ENCODE data around the gene PIK3R6. TPM values are rescaled to one million over a fixed set of nuclear protein-coding genes. Genes with fewer than 3 reads are reported as not detected.
"Not testable (repeated sequence)": the region's sequence is repeated elsewhere in the genome, so short reads cannot be mapped to it uniquely, and the experiment has no call there.

The PIK3R6 gene
- total RNA-seq, 1 donor from 2014 or later, result 0.78 TPM

GRCh38 chr17:8859027-8859803, 8.3 kb downstream of the PIK3R6 start:
- intact Hi-C loops (cut with DNase I), result no loop called here
- DNase-seq (ENCODE audit: missing footprints), result no peak
- no peak for ATAC-seq

DNA sequence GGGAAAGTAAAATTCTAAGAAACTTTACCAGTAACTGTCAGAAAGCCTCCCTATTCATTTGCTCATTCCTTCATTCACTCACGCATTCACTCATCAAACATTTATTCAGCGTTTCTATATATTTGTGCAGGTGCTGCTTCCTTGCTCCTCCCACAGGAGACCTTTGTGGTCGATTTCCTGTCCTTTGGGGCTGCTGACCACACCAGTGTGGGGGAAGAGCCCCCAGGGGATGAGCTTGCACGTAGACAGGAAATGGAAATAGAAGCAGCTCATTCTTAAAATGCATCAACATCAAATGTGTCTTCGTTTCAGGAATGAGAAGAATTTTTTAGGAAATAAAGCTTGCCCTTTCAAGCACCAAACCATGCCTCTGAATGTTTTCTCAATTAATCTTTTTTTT, 9.6 kb downstream of the PIK3R6 start:
- ATAC-seq (no peak), DNase-seq (ENCODE audit: missing footprints) (no peak)
- intact Hi-C loops (cut with DNase I), result no loop called here

DNA sequence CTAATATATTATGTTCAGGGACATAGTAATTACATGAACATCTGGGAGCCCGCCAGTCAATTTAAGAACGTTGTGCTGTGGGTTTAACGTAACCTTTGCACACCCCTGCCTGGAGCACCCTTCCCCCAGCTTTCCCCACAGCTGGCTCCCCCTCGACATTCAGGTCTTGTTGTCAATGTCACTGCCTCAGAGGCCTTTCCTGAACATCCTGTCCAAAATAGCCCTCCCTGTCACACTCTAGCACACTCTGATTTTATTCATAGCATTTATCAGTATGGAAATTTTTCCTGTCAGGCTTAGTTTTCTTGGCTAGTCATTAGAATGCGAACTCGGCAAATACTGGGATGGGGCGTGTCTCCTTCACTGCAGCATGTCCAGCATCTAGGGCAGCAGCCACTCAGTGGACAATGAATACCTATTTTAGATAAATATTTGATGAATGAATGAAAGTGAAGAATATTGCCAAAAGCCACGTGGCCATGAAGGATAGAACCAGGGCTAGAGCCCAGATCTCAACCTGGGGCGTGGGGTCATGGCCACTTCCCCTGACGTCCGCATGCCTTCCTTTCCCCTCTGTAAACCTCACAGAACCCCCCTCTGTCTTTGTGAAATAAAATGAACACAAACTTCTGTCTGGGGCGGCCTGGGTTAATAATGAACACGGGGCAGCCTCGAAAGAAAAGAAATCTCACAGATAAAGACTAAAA, 10.5 kb downstream of the PIK3R6 start:
- intact Hi-C loops (cut with DNase I), result no loop called here
- no peak for DNase-seq (ENCODE audit: missing footprints)
- peak; percentile 63 for ATAC-seq

DNA sequence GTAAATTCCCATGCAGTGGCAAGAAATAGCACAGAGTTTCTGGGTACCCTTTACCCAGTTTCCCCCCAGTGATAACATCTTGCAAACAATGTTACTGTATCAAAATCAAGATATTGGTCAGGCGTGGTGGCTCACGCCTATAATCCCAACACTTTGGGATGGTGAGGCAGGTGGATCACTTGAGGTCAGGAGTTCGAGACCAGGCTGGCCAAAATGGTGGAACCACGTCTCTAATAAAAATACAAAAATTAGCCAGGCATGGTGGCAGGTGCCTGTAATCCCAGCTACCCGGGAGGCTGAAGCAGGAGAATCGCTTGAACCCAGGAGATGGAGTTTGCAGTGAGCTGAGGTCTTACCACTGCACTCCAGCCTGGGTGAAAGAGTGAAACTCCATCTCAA, 11.3 kb downstream of the PIK3R6 start:
- ATAC-seq; DNase-seq (ENCODE audit: missing footprints); intact Hi-C loops (cut with DNase I): not testable (repeated sequence)

GRCh38 chr17:8855477-8856204, 11.8 kb downstream of the PIK3R6 start:
- intact Hi-C loops (cut with DNase I), result no loop called here
- DNase-seq (ENCODE audit: missing footprints) (no peak), ATAC-seq (no peak)

DNA sequence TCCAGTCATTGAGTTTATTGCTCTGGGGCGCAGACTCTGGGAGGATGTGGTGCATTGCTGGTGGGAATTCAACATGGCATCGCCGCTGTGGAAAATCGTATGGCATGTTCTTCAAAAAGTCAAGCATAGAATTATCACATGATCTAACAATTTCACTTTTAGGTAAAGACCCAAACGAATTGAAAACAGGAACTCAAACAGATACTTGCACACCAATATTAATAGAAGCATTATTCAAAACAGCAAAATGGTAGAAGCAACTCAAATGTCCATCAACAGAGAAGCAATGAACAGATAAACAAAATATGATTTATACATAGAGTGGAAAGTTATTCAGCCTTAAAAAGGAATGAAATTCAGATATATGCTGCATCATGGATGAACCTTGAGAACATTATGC, 15.9 kb downstream of the PIK3R6 start:
- DNase-seq (ENCODE audit: missing footprints) (no peak), ATAC-seq (no peak)
- intact Hi-C loops (cut with DNase I), result no loop called here

DNA sequence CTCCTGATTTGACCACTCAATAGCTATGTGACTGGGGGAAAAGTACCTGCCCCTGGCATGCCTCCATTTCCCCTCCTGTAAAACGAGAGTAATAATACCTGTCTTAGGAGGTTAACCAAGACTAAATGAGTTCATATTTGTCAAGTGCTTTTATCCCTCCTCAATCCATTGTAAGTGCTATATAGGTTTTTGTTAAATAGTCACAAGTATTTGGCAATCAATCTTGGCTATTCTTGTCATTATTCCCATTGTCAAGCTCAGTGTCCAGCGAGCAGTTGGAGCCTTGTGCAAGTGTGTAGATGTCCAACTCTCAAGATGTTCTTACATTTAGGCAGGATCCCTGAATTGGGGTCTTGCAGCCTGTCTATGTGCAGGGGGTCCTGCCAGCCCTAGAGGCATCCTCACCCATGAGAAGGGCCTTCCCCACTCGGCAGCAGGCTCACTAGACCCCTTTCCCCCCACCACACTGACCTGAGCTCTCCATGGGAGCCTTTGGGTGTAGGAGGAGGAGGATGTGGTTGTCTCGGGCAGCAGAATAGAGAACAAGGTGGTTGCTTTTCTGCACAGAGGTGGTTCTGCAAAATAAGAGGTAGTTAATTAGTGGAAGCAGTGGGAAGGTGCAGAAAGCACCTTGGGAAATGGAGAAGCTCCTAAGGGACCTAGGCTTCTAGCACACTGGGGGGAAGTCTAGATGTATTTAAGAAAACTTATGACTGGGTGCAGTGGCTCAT, 18.0 kb downstream of the PIK3R6 start:
- DNase-seq (ENCODE audit: missing footprints) (no peak), ATAC-seq (no peak)
- intact Hi-C loops (cut with DNase I), result no loop called here

GRCh38 chr17:8847891-8848290, 19.6 kb downstream of the PIK3R6 start:
- DNase-seq (ENCODE audit: missing footprints), result no peak
- intact Hi-C loops (cut with DNase I), result no loop called here
- peak; percentile 72 for ATAC-seq

DNA sequence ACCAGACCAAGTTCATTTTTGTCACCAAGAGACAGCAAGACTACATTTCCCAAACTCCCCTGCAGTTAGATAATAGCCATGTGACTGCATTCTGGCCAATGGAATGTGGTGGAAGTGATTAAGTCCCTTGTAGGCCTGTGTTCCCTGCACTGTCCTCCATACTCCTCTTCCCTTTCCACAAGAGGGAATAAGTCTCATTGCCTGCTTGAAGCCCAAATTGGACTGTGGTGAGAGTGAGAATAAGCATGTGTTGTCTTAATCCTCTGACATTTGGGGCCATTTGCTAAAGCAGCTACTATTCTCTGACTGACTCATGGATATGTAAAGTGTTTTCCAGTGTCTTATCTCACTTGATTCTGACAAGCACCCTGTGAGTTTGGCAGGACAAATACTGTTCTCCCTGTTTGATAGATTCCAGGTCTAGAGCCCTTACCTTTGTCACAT, 20.7 kb downstream of the PIK3R6 start:
- intact Hi-C loops (cut with DNase I), result no loop called here
- no peak for DNase-seq (ENCODE audit: missing footprints)
- peak; percentile 91 for ATAC-seq

DNA sequence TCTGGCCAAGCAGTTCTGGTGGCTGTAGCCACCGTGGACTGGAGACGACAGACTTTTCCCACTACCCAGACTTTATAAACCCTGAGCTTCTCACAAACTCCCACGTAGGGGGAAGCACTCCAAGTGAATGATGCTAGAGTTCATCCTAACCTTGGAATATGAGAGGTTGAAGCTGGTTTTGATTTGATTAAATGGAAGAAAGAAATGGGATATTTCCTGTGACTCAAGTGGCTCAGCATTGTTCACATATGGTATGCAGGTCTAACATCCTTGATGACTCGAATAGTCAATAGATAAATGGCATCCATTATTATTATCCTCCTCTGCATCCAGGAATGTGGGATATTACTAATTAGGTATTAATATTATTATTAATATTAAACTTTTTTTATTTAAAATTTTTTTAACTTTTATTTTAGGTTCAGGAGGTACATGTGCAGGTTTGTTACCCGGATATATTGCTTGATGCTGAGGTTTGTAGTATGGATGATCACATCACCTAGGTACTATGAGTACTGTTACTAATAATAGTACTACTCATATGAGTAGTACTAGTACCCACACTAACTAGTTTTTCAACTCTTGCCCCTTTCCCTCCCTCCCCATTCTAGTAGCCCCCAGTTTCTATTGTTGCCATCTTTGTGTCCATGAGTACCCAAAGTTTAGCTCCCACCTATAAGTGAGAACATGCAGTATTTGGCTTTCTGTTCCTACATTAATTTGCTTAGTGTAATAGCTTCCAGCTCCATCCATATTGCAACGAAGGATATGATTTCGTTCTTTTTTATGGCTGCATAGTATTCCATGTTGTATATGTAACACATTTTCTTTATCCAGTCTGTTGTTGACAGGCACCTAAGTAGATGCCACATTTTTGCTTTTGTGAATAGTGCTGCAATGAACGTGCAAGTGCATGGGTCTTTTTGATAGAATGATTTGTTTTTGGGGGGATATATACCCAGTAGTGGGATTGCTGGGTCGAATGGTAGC, 22.9 kb downstream of the PIK3R6 start:
- intact Hi-C loops (cut with DNase I), result no loop called here
- ATAC-seq, result no peak
- DNase-seq (ENCODE audit: missing footprints), result no peak

DNA sequence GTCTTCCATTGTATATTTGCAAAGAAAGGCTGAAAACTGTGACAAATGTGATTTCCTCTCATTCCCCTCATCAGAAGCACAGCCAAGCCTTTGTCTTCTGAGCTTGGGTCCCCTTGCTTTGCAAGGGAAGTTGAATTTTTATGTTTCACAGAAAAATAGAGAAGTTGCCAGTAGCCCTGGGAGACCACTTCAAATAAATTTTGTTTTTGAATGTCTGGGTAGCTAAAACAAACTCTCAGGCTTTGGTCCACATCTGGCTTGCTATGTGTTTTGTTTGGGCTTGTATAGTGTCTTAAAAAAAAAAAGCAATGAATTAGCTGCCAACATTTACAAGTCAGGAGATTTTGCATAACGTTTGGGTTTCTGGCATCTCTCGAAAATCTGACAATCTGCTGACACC, 24.1 kb downstream of the PIK3R6 start:
- intact Hi-C loops (cut with DNase I), result no loop called here
- DNase-seq (ENCODE audit: missing footprints) (no peak), ATAC-seq (no peak)

GRCh38 chr17:8841844-8842243, 25.6 kb downstream of the PIK3R6 start:
- ATAC-seq (no peak), DNase-seq (ENCODE audit: missing footprints) (no peak)
- intact Hi-C loops (cut with DNase I), result no loop called here

- intact Hi-C loops (cut with DNase I), result no loop called here
- peak; percentile 42 for ATAC-seq
- DNase-seq (ENCODE audit: missing footprints), result no peak
These were observed 28.0 kb downstream of the PIK3R6 start for GRCh38 chr17:8839410-8839935.

- no peak for ATAC-seq
- intact Hi-C loops (cut with DNase I), result no loop called here
- no peak for DNase-seq (ENCODE audit: missing footprints)
These were observed 28.9 kb downstream of the PIK3R6 start for GRCh38 chr17:8838551-8839095.

- DNase-seq (ENCODE audit: missing footprints), result no peak
- intact Hi-C loops (cut with DNase I), result no loop called here
- peak; percentile 44 for ATAC-seq
These were observed 29.9 kb downstream of the PIK3R6 start for GRCh38 chr17:8837563-8838075.

GRCh38 chr17:8836821-8837562, 30.5 kb downstream of the PIK3R6 start:
- DNase-seq (ENCODE audit: missing footprints), result no peak
- intact Hi-C loops (cut with DNase I), result no loop called here
- no peak for ATAC-seq
